Transverse colon (tissue), 4 donors: ENCODE results near the gene PRAF2. TPM values are rescaled to one million over a fixed set of nuclear protein-coding genes. Genes with fewer than 3 reads are reported as not detected.

Experiments used
- DNase-seq: peaks from one replicate; pipeline ENCODE4 v3.0.0-alpha.2; 2019
- H3K27ac ChIP-seq, 4 donors: fragments of 200-600 bp; sonication (generic); 2 replicates each; pipeline ENCODE4 v1.5.1; 2016 to 2018; ENCODE audit warnings: inconsistent platforms in 4 of 4
- H3K27me3 ChIP-seq: fragments of 200-600 bp; sonication (generic); 2 replicates; pipeline ENCODE4 v1.5.1; 2017; ENCODE audit warnings: inconsistent platforms
- H3K36me3 ChIP-seq, 4 donors: fragments of 200-600 bp; sonication (generic); 2 replicates each; pipeline ENCODE4 v1.5.1; 2017 to 2019; ENCODE audit warnings: inconsistent platforms in 4 of 4
- H3K4me1 ChIP-seq, 4 donors: fragments of 200-600 bp; sonication (generic); 2 replicates each; pipeline ENCODE4 v1.5.1; 2017 to 2020; ENCODE audit warnings: inconsistent platforms in 4 of 4
- H3K4me3 ChIP-seq, 4 donors: fragments of 200-600 bp; sonication (generic); 1 replicate in 1 of 4; 2 replicates in 3 of 4; pipeline versions ENCODE4 v1.5.1 to v1.6.1; 2017 to 2019; ENCODE audit warnings: inconsistent platforms in 4 of 4
- H3K9me3 ChIP-seq, 2 donors: fragments of 200-600 bp; sonication (generic); 2 replicates each; pipeline ENCODE4 v1.5.1; 2017 to 2019; ENCODE audit warnings: inconsistent platforms in 2 of 2
- CTCF ChIP-seq, 5 experiments: fragments of 200-600 bp in 3 of 5; fragments of 450-650 bp in 2 of 5; sonication (generic) in 3 of 5; IDR thresholded peaks; 1 replicate in 2 of 5; 2 replicates in 3 of 5; pipeline ENCODE4 v1.5.1; 2016 to 2017; ENCODE audit warnings: antibody characterized with exemption in 5 of 5, inconsistent platforms in 3 of 5, mild to moderate bottlenecking in 2 of 5, moderate library complexity in 1 of 5
- EP300 ChIP-seq: sonication (generic); formaldehyde crosslinking; IDR thresholded peaks from one replicate; pipeline ENCODE4 v1.6.1; 2017; ENCODE audit warnings: antibody characterized with exemption, low read depth
- POLR2A ChIP-seq: fragments of 450-650 bp; IDR thresholded peaks from one replicate; pipeline ENCODE4 v1.6.1; 2016; ENCODE audit warnings: antibody characterized with exemption, mild to moderate bottlenecking, moderate library complexity
- POLR2AphosphoS5 ChIP-seq, 3 donors: sonication (generic); formaldehyde crosslinking; IDR thresholded peaks; one replicate each; pipeline ENCODE4 v1.6.1; 2016; ENCODE audit warnings: antibody characterized with exemption in 3 of 3
- WGBS, 2 donors: methylation state at CpG; one replicate each; pipeline ENCODE4 v1.1.5; 2018; ENCODE audit warnings: low coverage in 1 of 2; 5-methylcytosine and 5-hydroxymethylcytosine counted together
- in situ Hi-C, 4 donors: fragments of 200-750 bp; cut with MboI; loops; one replicate each; pipeline versions ENCODE4 v1.15.0 to v1.15.1; 2017; ENCODE audit warnings: low sequenced_read_pairs in 3 of 4, low pct_ligation_motif_present in 1 of 4, low pct_unique_long_range_greater_than_20kb in 1 of 4
- intact Hi-C: fragments of 100-400 bp; cut with DNase I; formaldehyde crosslinking; loops from one replicate; pipeline ENCODE4 v1.15.1; 2023; ENCODE audit warnings: low total_unique reads
- small RNA-seq, 4 donors: library from RNA; depleted of rRNA; stranded (forward); fragments of <200 nt; gene quantifications; one replicate each; pipeline ENCODE3, GENCODE V24; 2016
- total RNA-seq, 4 donors: library from RNA; depleted of rRNA; stranded (reverse); fragments of >200 nt; gene quantifications; one replicate each; pipeline ENCODE4 v1.1.0, GENCODE V29; 2016

PRAF2 gene
- total RNA-seq, 4 donors from 2014 or later: 3.4 to 16.8 (median 9.2) TPM

GRCh38 chrX:49039598-49040375 lies 34.0 kb downstream of the PRAF2 start:
- peak overlapping the region in 1 of 4 donors; percentile 3 for H3K4me3 ChIP-seq
- peak overlapping the region; percentile 92 to 97 (median 96) for H3K27ac ChIP-seq
- no peaks in the 10 kb centered on the region for H3K27me3 ChIP-seq
- in situ Hi-C loops: no loop called here
- peaks cover 0 to 10% (median 0%) of the 10 kb centered on the region in 4 donors for H3K36me3 ChIP-seq
- WGBS, 2 donors: 31% methylated on average over 9 of the region's 9 CpGs; no CpG with 5 or more reads in 1 of the 2 donors
- H3K9me3 ChIP-seq: no peaks in the 10 kb centered on the region
- peaks cover 0 to 29% (median 6%) of the 10 kb centered on the region in 4 donors for H3K4me1 ChIP-seq
- TF ChIP-seq EP300 (no peak), POLR2AphosphoS5 (IDR thresholded peaks at IDR 0.05) (peak in 1 of 3 donors; percentile 23)
- DNase-seq: peak; percentile 66
- intact Hi-C loops: no loop called here

- H3K9me3 ChIP-seq: no peaks in the 10 kb centered on the region
- in situ Hi-C loops (no loop called here), intact Hi-C loops (no loop called here)
- TF ChIP-seq EP300 (no peak), POLR2AphosphoS5 (IDR thresholded peaks at IDR 0.05) (no peak), CTCF (IDR thresholded peaks at IDR 0.05) (no peak), POLR2A (no peak)
- H3K4me1 ChIP-seq: peaks cover 4 to 29% (median 6%) of the 10 kb centered on the region in 4 donors
- peaks cover 0 to 10% (median 0%) of the 10 kb centered on the region in 4 donors for H3K36me3 ChIP-seq
- no peak for DNase-seq
- WGBS, 2 donors: 94% methylated on average over 15 of the region's 15 CpGs; no CpG with 5 or more reads in 1 of the 2 donors
- peak overlapping the region in 1 of 4 donors; percentile 92 for H3K27ac ChIP-seq
- H3K27me3 ChIP-seq: no peaks in the 10 kb centered on the region
- H3K4me3 ChIP-seq: no peak overlapping the region
Measured at GRCh38 chrX:49037883-49038475, 35.8 kb downstream of the PRAF2 start.

GRCh38 chrX:49030283-49030682 lies 43.5 kb downstream of the PRAF2 start:
- Histone ChIP-seq H3K4me1 (peaks cover 0 to 8% (median 4%) of the 10 kb centered on the region in 4 donors), H3K9me3 (no peaks in the 10 kb centered on the region), H3K36me3 (no peaks in the 10 kb centered on the region), H3K4me3 (no peak overlapping the region), H3K27me3 (no peaks in the 10 kb centered on the region), H3K27ac (peak overlapping the region in 1 of 4 donors; percentile 0)
- intact Hi-C loops: no loop called here
- DNase-seq: no peak
- in situ Hi-C loops: no loop called here
- WGBS, 2 donors: 86% methylated on average over 6 of the region's 6 CpGs; no CpG with 5 or more reads in 1 of the 2 donors
- TF ChIP-seq POLR2A (no peak), CTCF (IDR thresholded peaks at IDR 0.05) (no peak), POLR2AphosphoS5 (IDR thresholded peaks at IDR 0.05) (no peak), EP300 (no peak)

- no peak overlapping the region for H3K4me3 ChIP-seq
- DNase-seq: peak; percentile 69
- peak overlapping the region in 1 of 4 donors; percentile 0 for H3K27ac ChIP-seq
- 82% methylated on average over 5 of the region's 6 CpGs; no CpG with 5 or more reads in 1 of the 2 donors for WGBS, 2 donors
- H3K36me3 ChIP-seq: no peaks in the 10 kb centered on the region
- H3K4me1 ChIP-seq: peaks cover 0 to 8% (median 4%) of the 10 kb centered on the region in 4 donors
- H3K9me3 ChIP-seq: no peaks in the 10 kb centered on the region
- TF ChIP-seq POLR2A (no peak), EP300 (no peak), CTCF (IDR thresholded peaks at IDR 0.05) (no peak), POLR2AphosphoS5 (IDR thresholded peaks at IDR 0.05) (no peak)
- H3K27me3 ChIP-seq: no peaks in the 10 kb centered on the region
- intact Hi-C loops (no loop called here), in situ Hi-C loops (no loop called here)
Measured at GRCh38 chrX:49029876-49030275, 43.9 kb downstream of the PRAF2 start.

Small RNAs within 50 kb of the gene (small RNA-seq; reads per million reads assigned to genes)
- 0 reads per million in 4 donors for gene RNU4-52P

Other genes with a start within 250 kb of the PRAF2 start
- not detected for gene ERAS, start 247.5 kb downstream of the PRAF2 start, total RNA-seq
- gene PCSK1N, start 238.4 kb downstream of the PRAF2 start, total RNA-seq: 100 to 1,000 TPM in 1 of 4 donors, 10 to 100 TPM in 3; 14.0 to 144 (median 20.4) TPM
- gene TIMM17B, start 176.2 kb downstream of the PRAF2 start, total RNA-seq: 10 to 100 TPM; 26.7 to 61.3 (median 43.7) TPM
- 10 to 100 TPM; 21.7 to 92.3 (median 63.8) TPM for gene PQBP1, start 176.1 kb downstream of the PRAF2 start, total RNA-seq
- gene SLC35A2, start 162.4 kb downstream of the PRAF2 start, total RNA-seq: 10 to 100 TPM; 29.5 to 48.3 (median 33.8) TPM
- gene PIM2, start 155.0 kb downstream of the PRAF2 start, total RNA-seq: 10 to 100 TPM in 3 of 4 donors, not detected in 1; 11.2 to 50.7 (median 20.6) TPM
- gene OTUD5, start 116.4 kb downstream of the PRAF2 start, total RNA-seq: 10 to 100 TPM; 39.4 to 96.9 (median 40.6) TPM
- under 1 TPM in 2 of 4 donors, not detected in 2; 0.95 to 0.96 TPM for gene KCND1, start 102.2 kb downstream of the PRAF2 start, total RNA-seq
- gene GRIPAP1, start 71.7 kb downstream of the PRAF2 start, total RNA-seq: 100 to 1,000 TPM in 1 of 4 donors, 10 to 100 TPM in 3; 34.8 to 102 (median 52.9) TPM
- gene TFE3, start 30.6 kb downstream of the PRAF2 start, total RNA-seq: 10 to 100 TPM; 31.7 to 45.6 (median 44.7) TPM
- gene CCDC120, start 15.0 kb downstream of the PRAF2 start, total RNA-seq: 10 to 100 TPM in 2 of 4 donors, 1 to 10 TPM in 2; 4.4 to 19.1 (median 9.9) TPM
- 100 to 1,000 TPM in 2 of 4 donors, 10 to 100 TPM in 2; 73.5 to 205 (median 117) TPM for gene WDR45, start 5.9 kb upstream of the PRAF2 start, total RNA-seq
- gene GPKOW, start 49.7 kb upstream of the PRAF2 start, total RNA-seq: 10 to 100 TPM; 10.7 to 21.8 (median 18.0) TPM
- 10 to 100 TPM in 3 of 4 donors, 1 to 10 TPM in 1; 5.6 to 28.8 (median 12.7) TPM for gene MAGIX, start 88.8 kb upstream of the PRAF2 start, total RNA-seq
- gene PLP2, start 97.9 kb upstream of the PRAF2 start, total RNA-seq: 10 to 100 TPM; 31.0 to 60.3 (median 43.2) TPM
- gene PRICKLE3, start 112.4 kb upstream of the PRAF2 start, total RNA-seq: 10 to 100 TPM; 14.5 to 40.0 (median 33.2) TPM
- 1 to 10 TPM; 1.1 to 7.6 (median 5.0) TPM for gene SYP, start 126.2 kb upstream of the PRAF2 start, total RNA-seq
- 1 to 10 TPM in 1 of 4 donors, under 1 TPM in 2, not detected in 1; 0.32 to 2.8 (median 0.96) TPM for gene CACNA1F, start 159.3 kb upstream of the PRAF2 start, total RNA-seq
- gene CCDC22, start 161.5 kb upstream of the PRAF2 start, total RNA-seq: 10 to 100 TPM; 11.0 to 13.7 (median 12.6) TPM
- not detected for gene FOXP3, start 190.7 kb upstream of the PRAF2 start, total RNA-seq
- 10 to 100 TPM in 1 of 4 donors, 1 to 10 TPM in 3; 2.0 to 18.7 (median 2.8) TPM for gene PPP1R3F, start 195.8 kb upstream of the PRAF2 start, total RNA-seq
- gene GAGE10, start 229.6 kb upstream of the PRAF2 start, total RNA-seq: not detected
- gene GAGE12J, start 248.0 kb upstream of the PRAF2 start, total RNA-seq: not detected